Parathyroid adenoma (tissue), 2 donors: Measurements from ENCODE around the gene IL4.

ENCODE experiments used
- H2AFZ ChIP-seq: fragments of 300-600 bp; sonication (generic); one replicate; pipeline ENCODE4 v1.7.0; 2017; ENCODE audit warnings: antibody characterized with exemption, mild to moderate bottlenecking
- H3K27ac ChIP-seq: fragments of 300-600 bp; sonication (generic); one replicate; pipeline ENCODE4 v1.7.0; 2017
- H3K27me3 ChIP-seq: fragments of 300-600 bp; sonication (generic); one replicate; pipeline ENCODE4 v1.7.0; 2017; ENCODE audit warnings: low read length; ENCODE audit not compliant: control insufficient read depth, insufficient read depth
- H3K36me3 ChIP-seq: fragments of 300-600 bp; sonication (generic); one replicate; pipeline ENCODE4 v1.7.0; 2017; ENCODE audit warnings: low read length; ENCODE audit not compliant: control insufficient read depth, insufficient read depth
- H3K4me1 ChIP-seq: fragments of 300-600 bp; sonication (generic); one replicate; pipeline ENCODE4 v1.7.0; 2017; ENCODE audit warnings: control low read depth
- H3K4me2 ChIP-seq: fragments of 300-600 bp; sonication (generic); one replicate; pipeline ENCODE4 v1.7.0; 2017; ENCODE audit warnings: low read length
- H3K4me3 ChIP-seq: fragments of 300-600 bp; sonication (generic); one replicate; pipeline ENCODE4 v1.7.0; 2017; ENCODE audit warnings: low read depth, low read length
- H3K79me2 ChIP-seq: fragments of 300-600 bp; sonication (generic); one replicate; pipeline ENCODE4 v1.7.0; 2017; ENCODE audit warnings: control low read depth
- H3K9ac ChIP-seq: fragments of 300-600 bp; sonication (generic); one replicate; pipeline ENCODE4 v1.7.0; 2017; ENCODE audit warnings: mild to moderate bottlenecking
- H3K9me3 ChIP-seq: fragments of 300-600 bp; sonication (generic); one replicate; pipeline ENCODE4 v1.7.0; 2017; ENCODE audit warnings: low read length; ENCODE audit not compliant: control insufficient read depth
- TF ChIP-seq, protein P1 (sequence below): fragments of 300-600 bp; sonication (generic); IDR thresholded peaks from one replicate; pipeline ENCODE4 v1.7.0; 2017; ENCODE audit warnings: antibody characterized with exemption, mild to moderate bottlenecking
- donor health status: primary hyperparathyroidism.

The IL4 gene

DNA sequence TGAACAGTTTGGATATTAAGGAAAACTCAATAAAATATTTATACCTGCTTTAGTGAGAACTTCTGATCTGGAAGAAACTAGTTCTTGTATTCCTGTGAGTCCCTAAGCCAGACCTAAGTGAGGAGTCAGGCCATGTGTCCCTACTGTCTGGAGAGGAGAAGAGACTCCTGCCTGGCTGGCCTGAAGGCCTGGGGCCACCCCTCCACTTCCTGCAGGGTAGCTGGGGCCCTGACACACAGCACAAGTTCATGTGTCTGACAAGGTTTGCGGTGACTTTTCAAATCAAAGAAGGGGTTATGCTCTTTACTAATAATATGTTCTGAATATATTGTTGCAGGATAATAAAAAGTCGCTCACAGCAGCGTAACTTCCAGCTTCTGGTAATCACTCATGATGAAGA, 31.9 kb upstream of the IL4 start:
- H3K4me3 ChIP-seq, result no peak overlapping the region
- no peaks in the 10 kb centered on the region for H3K27me3 ChIP-seq
- H3K36me3 ChIP-seq, result no peaks in the 10 kb centered on the region
- TF ChIP-seq, protein P1, sequence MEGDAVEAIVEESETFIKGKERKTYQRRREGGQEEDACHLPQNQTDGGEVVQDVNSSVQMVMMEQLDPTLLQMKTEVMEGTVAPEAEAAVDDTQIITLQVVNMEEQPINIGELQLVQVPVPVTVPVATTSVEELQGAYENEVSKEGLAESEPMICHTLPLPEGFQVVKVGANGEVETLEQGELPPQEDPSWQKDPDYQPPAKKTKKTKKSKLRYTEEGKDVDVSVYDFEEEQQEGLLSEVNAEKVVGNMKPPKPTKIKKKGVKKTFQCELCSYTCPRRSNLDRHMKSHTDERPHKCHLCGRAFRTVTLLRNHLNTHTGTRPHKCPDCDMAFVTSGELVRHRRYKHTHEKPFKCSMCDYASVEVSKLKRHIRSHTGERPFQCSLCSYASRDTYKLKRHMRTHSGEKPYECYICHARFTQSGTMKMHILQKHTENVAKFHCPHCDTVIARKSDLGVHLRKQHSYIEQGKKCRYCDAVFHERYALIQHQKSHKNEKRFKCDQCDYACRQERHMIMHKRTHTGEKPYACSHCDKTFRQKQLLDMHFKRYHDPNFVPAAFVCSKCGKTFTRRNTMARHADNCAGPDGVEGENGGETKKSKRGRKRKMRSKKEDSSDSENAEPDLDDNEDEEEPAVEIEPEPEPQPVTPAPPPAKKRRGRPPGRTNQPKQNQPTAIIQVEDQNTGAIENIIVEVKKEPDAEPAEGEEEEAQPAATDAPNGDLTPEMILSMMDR, result no peak
- no peak overlapping the region for H3K27ac ChIP-seq
- no peaks in the 10 kb centered on the region for H3K9me3 ChIP-seq
- no peak overlapping the region for H3K9ac ChIP-seq
- no peak overlapping the region for H3K4me2 ChIP-seq
- no peak overlapping the region for H2AFZ ChIP-seq
- H3K79me2 ChIP-seq, result no peaks in the 10 kb centered on the region
- no peaks in the 10 kb centered on the region for H3K4me1 ChIP-seq

- H3K36me3 ChIP-seq, result no peaks in the 10 kb centered on the region
- H3K27ac ChIP-seq, result no peak overlapping the region
These were observed 29.6 kb upstream of the IL4 start for GRCh38 chr5:132644177-132644576.

DNA sequence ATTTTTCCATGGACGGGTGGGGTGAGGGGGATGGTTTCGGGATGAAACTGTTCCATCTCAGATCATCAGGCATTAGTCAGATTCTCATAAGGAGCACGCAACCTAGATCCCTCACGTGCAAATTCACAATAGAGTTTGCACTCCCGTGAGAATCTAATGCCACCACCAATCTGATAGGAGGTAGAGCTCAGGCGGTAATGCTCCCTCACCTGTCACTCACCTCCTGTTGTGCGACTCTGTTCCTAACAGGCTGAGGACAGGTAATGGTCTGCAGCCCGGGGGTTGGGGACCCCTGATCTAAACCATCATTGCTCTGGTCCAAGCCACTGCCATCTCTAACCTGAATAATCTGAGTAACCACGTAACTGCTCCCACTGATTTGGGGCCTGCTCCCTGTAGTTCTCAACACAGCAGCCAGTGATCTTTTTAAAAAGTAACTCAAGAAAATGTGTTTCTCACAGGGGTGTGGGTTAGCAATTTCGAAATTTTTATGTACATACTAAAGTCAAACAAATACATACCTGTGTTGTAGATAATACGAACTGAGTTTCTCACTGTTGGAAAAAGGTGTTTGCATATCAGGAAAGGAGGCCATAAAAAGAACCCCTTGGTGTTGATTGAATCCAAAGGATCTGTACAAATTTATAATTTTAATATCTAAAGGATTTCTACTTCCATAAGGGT, 27.1 kb upstream of the IL4 start:
- no peak overlapping the region for H2AFZ ChIP-seq
- H3K9me3 ChIP-seq, result no peaks in the 10 kb centered on the region
- H3K4me1 ChIP-seq, result no peaks in the 10 kb centered on the region
- H3K9ac ChIP-seq, result no peak overlapping the region
- no peak overlapping the region for H3K4me2 ChIP-seq
- H3K79me2 ChIP-seq, result no peaks in the 10 kb centered on the region
- no peaks in the 10 kb centered on the region for H3K27me3 ChIP-seq
- H3K4me3 ChIP-seq, result no peak overlapping the region
- H3K36me3 ChIP-seq, result no peaks in the 10 kb centered on the region
- TF ChIP-seq, protein P1, result no peak
- no peak overlapping the region for H3K27ac ChIP-seq

More at GRCh38 chr5:132644177-132644576, 29.6 kb upstream of the IL4 start:
- H3K4me3 ChIP-seq, result no peak overlapping the region
- TF ChIP-seq, protein P1, result no peak
- H2AFZ ChIP-seq, result no peak overlapping the region
- no peaks in the 10 kb centered on the region for H3K27me3 ChIP-seq
- H3K9ac ChIP-seq, result no peak overlapping the region
- H3K4me2 ChIP-seq, result no peak overlapping the region
- no peaks in the 10 kb centered on the region for H3K4me1 ChIP-seq
- no peaks in the 10 kb centered on the region for H3K79me2 ChIP-seq
- no peaks in the 10 kb centered on the region for H3K9me3 ChIP-seq

DNA sequence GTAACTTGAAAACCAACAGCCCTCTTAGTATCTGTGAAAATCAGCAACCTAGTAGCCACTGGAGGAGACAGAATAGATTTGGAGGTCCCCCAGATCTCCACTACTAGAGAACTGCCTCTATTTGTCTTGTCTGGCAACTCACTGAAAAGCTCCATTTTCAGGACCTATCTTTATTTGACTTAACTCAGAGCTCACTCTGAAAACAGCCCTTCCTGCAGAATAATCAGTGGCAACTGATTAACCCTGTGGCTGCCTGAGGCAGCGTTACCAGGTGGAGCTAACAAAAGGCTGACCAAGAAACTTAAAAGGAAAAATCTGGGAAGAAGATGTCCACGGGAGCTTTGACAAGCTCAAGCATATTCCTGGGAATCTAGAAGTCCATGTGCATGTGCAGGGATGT, 26.3 kb upstream of the IL4 start:
- Histone ChIP-seq H3K4me3 (no peak overlapping the region), H3K27ac (no peak overlapping the region), H3K4me1 (no peaks in the 10 kb centered on the region), H3K9me3 (no peaks in the 10 kb centered on the region), H3K79me2 (no peaks in the 10 kb centered on the region), H3K9ac (no peak overlapping the region), H3K36me3 (no peaks in the 10 kb centered on the region), H2AFZ (no peak overlapping the region), H3K4me2 (no peak overlapping the region), H3K27me3 (no peaks in the 10 kb centered on the region)
- TF ChIP-seq, protein P1, result no peak

DNA sequence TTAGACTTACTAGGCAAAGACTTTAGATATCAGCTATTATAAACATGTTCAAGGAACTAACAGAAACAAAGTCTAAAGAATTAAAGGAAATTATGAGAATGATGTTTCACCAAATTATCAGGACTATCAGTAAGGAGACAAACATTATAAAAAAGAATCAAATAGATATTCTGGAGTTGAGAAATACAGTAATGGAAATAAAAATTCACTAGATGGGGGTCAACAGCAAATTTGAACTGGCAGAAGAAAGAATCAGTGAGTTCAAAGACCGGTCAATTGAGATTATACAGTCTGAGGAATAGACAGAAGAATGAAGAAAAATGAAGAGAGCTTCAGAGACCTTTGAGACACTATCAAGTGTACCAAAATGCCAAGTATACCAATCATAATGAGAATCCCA, 25.4 kb upstream of the IL4 start:
- H3K27me3 ChIP-seq, result no peaks in the 10 kb centered on the region
- no peak overlapping the region for H3K4me3 ChIP-seq
- TF ChIP-seq, protein P1, result no peak
- H3K27ac ChIP-seq, result no peak overlapping the region
- H3K9ac ChIP-seq, result no peak overlapping the region
- H3K9me3 ChIP-seq, result no peaks in the 10 kb centered on the region
- H3K4me2 ChIP-seq, result no peak overlapping the region
- no peak overlapping the region for H2AFZ ChIP-seq
- no peaks in the 10 kb centered on the region for H3K36me3 ChIP-seq
- no peaks in the 10 kb centered on the region for H3K79me2 ChIP-seq
- no peaks in the 10 kb centered on the region for H3K4me1 ChIP-seq
